HepG2 (cell line): ENCODE data around the gene APCDD1L. TPM values are rescaled to one million over a fixed set of nuclear protein-coding genes. Genes with fewer than 3 reads are reported as not detected.

Source experiments
- ATAC-seq: fragments of 200-7000 bp; cut with Tn5 transposase; 3 replicates; pipeline ENCODE4 v1.9.1; 2020; ENCODE audit warnings: mild to moderate bottlenecking, moderate library complexity
- BruUV-seq: library from RNA; stranded (reverse); fragments of 400-500 nt; replicated peaks from 2 replicates; lab custom pipeline; 2021; lab: Mats Ljungman, UMichigan
- CTCF ChIA-PET: fragments of 300-600 bp; formaldehyde crosslinking; extraction: SDS; loops from one replicate; lab custom pipeline; 2021; ENCODE audit warnings: low total read pairs, inconsistent platforms, low intra/inter-chr PET ratio; lab: Yijun Ruan, JAX
- POLR2A ChIA-PET: fragments of 350-600 bp; sonication (Branson Sonifier 250); formaldehyde crosslinking; loops from one replicate; lab custom pipeline; 2020; ENCODE audit warnings: antibody characterized with exemption, inconsistent platforms; lab: Yijun Ruan, JAX
- DNase-seq: peaks from one replicate; pipeline ENCODE4 v3.0.0-alpha.2; 2015; ENCODE audit warnings: low spot score
- FAIRE-seq: peaks from 3 replicates; lab custom pipeline; 2011; peaks lifted over from hg19 to GRCh38; lab: Jason Lieb, UNC
- H2AFZ ChIP-seq: one replicate; pipeline ENCODE4 v1.6.1; 2011; ENCODE audit warnings: low read length, inconsistent platforms
- H3K27ac ChIP-seq: fragments of 300-600 bp; 3 replicates; pipeline ENCODE4 v1.8.0; 2011; ENCODE audit warnings: mixed run types, mild to moderate bottlenecking, mixed read lengths, low read length, inconsistent platforms; ENCODE audit not compliant: insufficient read depth; ENCODE audit errors: extremely low read length
- H3K27me3 ChIP-seq, 2 experiments: fragments of 200-600 bp in 1 of 2; 2 replicates in 1 of 2; 3 replicates in 1 of 2; pipeline versions ENCODE4 v1.6.0 to v1.8.0; 2011; ENCODE audit warnings: low read length in 2 of 2, mild to moderate bottlenecking in 2 of 2, moderate library complexity in 2 of 2, inconsistent platforms in 1 of 2; ENCODE audit not compliant: insufficient read depth in 2 of 2, control insufficient read depth in 1 of 2
- H3K36me3 ChIP-seq, 2 experiments: fragments of 200-600 bp in 1 of 2; replicated peaks in 1 of 2; 2 replicates in 1 of 2; 3 replicates in 1 of 2; pipeline versions ENCODE4 v1.5.1 to v1.8.0; 2011; ENCODE audit warnings: low read length in 2 of 2, inconsistent platforms in 1 of 2; ENCODE audit not compliant: insufficient read depth in 2 of 2, control insufficient read depth in 1 of 2
- H3K4me1 ChIP-seq: 2 replicates; pipeline ENCODE4 v1.5.1; 2012; ENCODE audit warnings: low read length, inconsistent platforms; ENCODE audit not compliant: insufficient read depth
- H3K4me2 ChIP-seq: 2 replicates; pipeline ENCODE4 v1.6.0; 2011; ENCODE audit warnings: low read depth, low read length, inconsistent platforms
- H3K4me3 ChIP-seq, 3 experiments: fragments of 200-600 bp in 1 of 3; sonication (generic), shearing (Covaris generic) in 1 of 3; replicated peaks in 1 of 3; 2 replicates each; pipeline ENCODE4 v1.5.1; 2011 to 2016; ENCODE audit warnings: low read length in 3 of 3, inconsistent platforms in 2 of 3, low read depth in 2 of 3, mild to moderate bottlenecking in 2 of 3, control low read depth in 1 of 3, mixed read lengths in 1 of 3; ENCODE audit not compliant: insufficient read depth in 1 of 3
- H3K79me2 ChIP-seq: one replicate; pipeline ENCODE4 v1.6.1; 2011; ENCODE audit warnings: low read length, inconsistent platforms; ENCODE audit not compliant: insufficient read depth
- H3K9ac ChIP-seq: 2 replicates; pipeline ENCODE4 v1.6.0; 2011; ENCODE audit warnings: mild to moderate bottlenecking, low read depth, low read length, inconsistent platforms; ENCODE audit not compliant: insufficient read depth
- H3K9me3 ChIP-seq: 2 replicates; pipeline ENCODE4 v1.5.1; 2012; ENCODE audit warnings: mild to moderate bottlenecking, low read length
- H4K20me1 ChIP-seq: 2 replicates; pipeline ENCODE4 v1.6.0; 2011; ENCODE audit warnings: inconsistent platforms, mild to moderate bottlenecking, low read length, moderate library complexity; ENCODE audit not compliant: insufficient read depth
- GZF1 ChIP-seq: sonication (generic); formaldehyde crosslinking; IDR thresholded peaks from 2 replicates; pipeline ENCODE4 v1.5.1; 2020; ENCODE audit warnings: mild to moderate bottlenecking, missing genetic modification reagents
- MAFF ChIP-seq: IDR thresholded peaks from 2 replicates; pipeline ENCODE4 v1.6.1; 2011; ENCODE audit warnings: low read depth, low read length, improper control_type of control experiment
- POLR2AphosphoS5 ChIP-seq: IDR thresholded peaks from 2 replicates; pipeline ENCODE4 v1.6.1; 2012; ENCODE audit warnings: low read depth, low read length
- RBFOX2 ChIP-seq: fragments of 200-400 bp; formaldehyde crosslinking; IDR thresholded peaks from 2 replicates; pipeline ENCODE4 v1.6.1; 2017; ENCODE audit warnings: low read depth, mild to moderate bottlenecking, low read length
- ZC3H4 ChIP-seq: sonication (generic); formaldehyde crosslinking; IDR thresholded peaks from 2 replicates; pipeline ENCODE4 v1.4.0; 2020; ENCODE audit warnings: missing genetic modification reagents, borderline replicate concordance
- ZEB1 ChIP-seq: IDR thresholded peaks from 2 replicates; pipeline ENCODE4 v1.6.1; 2012; ENCODE audit warnings: mild to moderate bottlenecking, low read depth, inconsistent platforms; ENCODE audit not compliant: insufficient replicate concordance
- ZNF775 ChIP-seq: sonication (generic); formaldehyde crosslinking; IDR thresholded peaks from 2 replicates; pipeline ENCODE4 v1.4.0; 2020; ENCODE audit warnings: missing genetic modification reagents, mild to moderate bottlenecking, moderate library complexity, borderline replicate concordance
- WGBS: methylation state at CpG from one replicate; pipeline ENCODE4 v1.1.6; 2017; ENCODE audit warnings: low lambda C conversion rate; 5-methylcytosine and 5-hydroxymethylcytosine counted together
- in situ Hi-C: cut with HindIII; loops from 2 replicates; pipeline ENCODE4 v1.10.0; 2017; ENCODE audit warnings: low pct_unique_long_range_greater_than_20kb; ENCODE audit not compliant: extremely low pct_ligation_motif_present
- intact Hi-C: fragments of 100-400 bp; cut with micrococcal nuclease; formaldehyde crosslinking; loops from one replicate; pipeline ENCODE4 v1.10.0; 2022; ENCODE audit not compliant: unreplicated experiment
- polyA plus RNA-seq, 8 experiments: library from polyadenylated mRNA; depleted of rRNA in 3 of 8; stranded (reverse) in 7 of 8; unstranded in 1 of 8; fragments of >200 nt; fragmentation: Illumina TruSeq in 4 of 8; extraction: Trizol in 4 of 8; gene quantifications; 2 replicates each; pipeline versions ENCODE4 v1.2.1 to v1.2.3, GENCODE V29; 2011 to 2016; ENCODE audit warnings: low read depth in 4 of 8, missing spikeins in 1 of 8, mixed read lengths in 1 of 8; ENCODE audit not compliant: insufficient read depth in 1 of 8
- total RNA-seq, 5 experiments: library from RNA; depleted of rRNA; stranded (reverse); fragments of >200 nt; fragmentation: Illumina TruSeq; extraction: Trizol; gene quantifications; 2 replicates each; pipeline ENCODE4 v1.2.3, GENCODE V29; 2016; ENCODE audit warnings: low read depth in 1 of 5

Gene APCDD1L
- total and polyA plus RNA-seq, 2 of the 13 experiments (the other 11 are each of a cell fraction or from before 2014, with no cell fraction given) = not detected

DNA sequence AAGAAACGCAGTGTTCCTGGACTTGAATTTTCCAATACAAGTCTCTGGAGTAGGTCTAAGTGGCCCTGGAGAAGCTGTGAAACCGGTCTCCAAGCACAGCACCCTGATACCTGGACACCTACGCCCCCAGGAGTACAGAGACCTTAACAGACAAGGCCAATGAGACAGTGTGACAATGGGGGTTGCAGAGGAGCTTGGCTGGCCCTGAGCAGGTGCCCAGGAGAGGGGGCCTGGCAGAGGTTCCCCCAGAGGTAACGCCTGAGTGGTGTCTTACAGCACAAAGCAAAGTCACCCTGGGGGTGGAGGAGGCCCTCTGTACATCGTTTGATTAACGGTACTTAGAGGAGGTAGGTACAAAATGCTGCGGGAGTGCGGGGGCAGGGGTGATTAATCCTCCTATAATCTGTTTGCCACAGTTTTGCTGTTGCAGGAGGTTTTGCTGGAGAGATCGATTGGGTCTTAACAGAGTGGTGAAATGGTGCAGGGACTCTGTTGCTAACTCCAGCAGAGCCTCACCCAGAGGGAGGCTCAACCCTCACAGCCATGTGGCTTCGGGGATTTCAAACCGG lies 37.3 kb upstream of the APCDD1L start:
- intact Hi-C loops (no loop called here), in situ Hi-C loops (no loop called here)
- no peak overlapping the region for H3K4me2 ChIP-seq
- FAIRE-seq (no peak), DNase-seq (no peak), ATAC-seq (no peak)
- no peak for TF ChIP-seq MAFF
- TF ChIP-seq ZEB1 = no peak
- TF ChIP-seq RBFOX2 = no peak
- no peaks in the 10 kb centered on the region for H3K36me3 ChIP-seq
- H3K4me3 ChIP-seq = no peak overlapping the region
- POLR2A ChIA-PET = no interaction called here
- no peaks in the 10 kb centered on the region; the same call in 1 of the 2 replicates for H3K9me3 ChIP-seq
- CTCF ChIA-PET = no interaction called here
- H3K9ac ChIP-seq = no peak overlapping the region
- no peak overlapping the region for H2AFZ ChIP-seq
- BruUV-seq = no TSS peak
- no peaks in the 10 kb centered on the region for H3K79me2 ChIP-seq
- 13% methylated on average over 11 of the region's 11 CpGs for WGBS
- no peaks in the 10 kb centered on the region for H3K4me1 ChIP-seq
- peaks cover 3 to 80% of the 10 kb centered on the region in 2 experiments; a peak in 4 of 5 replicates for H3K27me3 ChIP-seq
- H4K20me1 ChIP-seq = no peaks in the 10 kb centered on the region
- H3K27ac ChIP-seq = no peak overlapping the region

DNA sequence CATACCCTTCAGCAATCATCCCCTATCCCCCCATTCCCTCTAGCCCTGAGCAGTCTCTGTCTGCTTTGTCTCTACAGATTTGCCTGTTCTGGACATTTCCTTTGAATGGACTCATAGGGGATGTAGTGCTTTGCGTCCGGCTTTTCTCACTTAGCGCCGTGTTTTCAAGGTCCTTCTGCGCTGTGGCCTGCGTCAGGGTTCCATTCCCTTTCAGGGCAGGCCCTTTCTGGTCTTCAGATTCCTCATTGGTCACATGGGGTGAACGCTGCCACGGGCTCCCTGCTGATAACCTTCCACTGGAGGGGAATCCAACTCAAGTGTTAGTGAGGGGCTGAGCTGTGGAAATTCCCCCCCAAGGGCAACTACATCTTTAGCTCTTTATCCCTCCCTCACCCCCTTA lies 36.4 kb upstream of the APCDD1L start:
- WGBS = 39% methylated on average over 8 of the region's 8 CpGs
- intact Hi-C loops (no loop called here), in situ Hi-C loops (no loop called here)
- Histone ChIP-seq H4K20me1 (no peaks in the 10 kb centered on the region), H3K9me3 (no peaks in the 10 kb centered on the region; the same call in 1 of the 2 replicates), H3K4me2 (no peak overlapping the region), H3K9ac (no peak overlapping the region), H3K4me1 (no peaks in the 10 kb centered on the region), H3K4me3 (no peak overlapping the region), H3K27me3 (peaks cover 3 to 80% of the 10 kb centered on the region in 2 experiments; a peak in 3 of 5 replicates), H3K79me2 (no peaks in the 10 kb centered on the region), H2AFZ (no peak overlapping the region)
- BruUV-seq = no TSS peak
- no peak for DNase-seq
- POLR2A ChIA-PET = no interaction called here
- TF ChIP-seq GZF1 (CRISPR knock-in tag) = no peak
- TF ChIP-seq ZC3H4 (CRISPR knock-in tag) = no peak
- no peak for TF ChIP-seq ZNF775 (CRISPR knock-in tag)
- no peak for TF ChIP-seq POLR2AphosphoS5
- TF ChIP-seq, all 625 proteins: peak for 0
- no peak for FAIRE-seq
- Histone ChIP-seq H3K27ac (no peak overlapping the region), H3K36me3 (no peaks in the 10 kb centered on the region)
- CTCF ChIA-PET = no interaction called here
- no peak for ATAC-seq
